ENCODE measurements around the gene GXYLT2. TPM values are rescaled to one million over a fixed set of nuclear protein-coding genes. Genes with fewer than 3 reads are reported as not detected.
"Not testable (repeated sequence)": the region's sequence is repeated elsewhere in the genome, so short reads cannot be mapped to it uniquely, and the experiment has no call there.

GXYLT2 gene
- polyA plus RNA-seq, 3 donors: 0.58 to 17.5 (median 3.3) TPM

- WGBS, 3 donors: 93 to 99% (median 97%) methylated on average over 14 of the region's 14 CpGs
- no peak overlapping the region for H3K27ac ChIP-seq (ENCODE audit: low read depth, low read length)
Observed at GRCh38 chr3:72914383-72914782, 26.5 kb downstream of the GXYLT2 start.

DNA sequence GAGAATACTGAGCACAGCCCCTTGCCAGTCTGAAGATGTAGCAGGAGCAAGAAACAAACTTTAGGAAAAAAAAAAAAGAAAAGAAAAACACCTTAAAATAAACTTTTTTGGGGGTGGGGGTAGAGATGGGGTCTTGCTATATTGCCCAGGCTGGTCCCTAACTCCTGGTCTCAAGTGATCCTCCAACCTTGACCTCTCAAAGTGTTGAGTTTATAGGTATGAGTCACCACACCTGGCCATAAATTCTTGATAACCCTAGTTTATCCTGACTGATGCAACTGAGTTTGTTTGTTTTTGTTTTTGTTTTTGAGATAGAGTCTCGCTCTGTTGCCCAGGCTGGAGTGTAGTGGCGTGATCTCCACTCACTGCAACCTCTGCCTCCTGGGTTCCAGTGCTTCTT lies 28.4 kb downstream of the GXYLT2 start:
- WGBS, 3 donors: 83 to 90% (median 88%) methylated on average over 2 of the region's 2 CpGs
- H3K27ac ChIP-seq (ENCODE audit: low read depth, low read length): no peak overlapping the region

DNA sequence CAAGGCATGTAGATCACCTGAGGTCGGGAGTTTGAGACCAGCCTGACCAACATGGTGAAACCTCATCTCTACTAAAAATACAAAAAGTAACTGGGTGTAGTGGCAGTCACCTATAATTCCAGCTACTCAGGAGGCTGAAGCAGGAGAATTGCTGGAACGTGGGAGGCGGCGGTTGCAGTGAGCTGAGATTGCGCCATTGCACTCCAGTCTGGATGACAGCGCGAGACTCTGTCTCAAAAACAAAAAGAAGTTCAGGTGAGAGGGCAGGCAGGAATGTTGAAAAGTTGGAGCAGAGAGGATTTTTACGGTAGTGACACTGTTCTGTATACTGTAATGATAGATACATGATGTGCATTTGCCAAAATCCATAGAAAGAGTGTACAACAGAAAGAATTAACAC lies 31.7 kb downstream of the GXYLT2 start:
- WGBS, 3 donors: 95 to 96% (median 95%) methylated on average over 8 of the region's 8 CpGs
- H3K27ac ChIP-seq (ENCODE audit: low read depth, low read length): no peak overlapping the region

DNA sequence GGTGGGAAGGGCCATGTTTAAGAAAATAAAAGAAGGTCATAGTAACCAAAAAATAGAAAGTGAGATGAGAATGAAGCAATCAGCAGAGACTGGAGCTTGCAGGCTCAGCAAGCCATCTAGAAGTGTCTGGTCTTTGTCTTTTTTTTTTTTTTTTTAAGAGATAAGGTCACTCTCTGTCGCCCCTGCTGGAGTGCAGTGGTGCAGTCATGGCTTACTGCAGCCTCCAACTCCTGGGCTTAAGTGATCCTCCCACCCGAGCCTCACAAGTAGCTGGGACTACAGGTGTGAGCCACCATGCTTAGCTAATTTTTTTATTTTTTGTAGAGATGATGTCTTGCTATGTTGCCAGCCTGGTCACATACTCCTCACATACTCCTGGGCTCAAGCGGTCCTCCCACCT lies 36.2 kb downstream of the GXYLT2 start:
- H3K27ac ChIP-seq (ENCODE audit: low read depth, low read length): no peak overlapping the region
- 85 to 97% (median 91%) methylated on average over 3 of the region's 3 CpGs for WGBS, 3 donors

GRCh38 chr3:72928781-72929735 lies 41.2 kb downstream of the GXYLT2 start:
- 78 to 88% (median 80%) methylated on average over 51 of the region's 51 CpGs for WGBS, 3 donors
- not testable (repeated sequence) for H3K27ac ChIP-seq (ENCODE audit: low read depth, low read length)

DNA sequence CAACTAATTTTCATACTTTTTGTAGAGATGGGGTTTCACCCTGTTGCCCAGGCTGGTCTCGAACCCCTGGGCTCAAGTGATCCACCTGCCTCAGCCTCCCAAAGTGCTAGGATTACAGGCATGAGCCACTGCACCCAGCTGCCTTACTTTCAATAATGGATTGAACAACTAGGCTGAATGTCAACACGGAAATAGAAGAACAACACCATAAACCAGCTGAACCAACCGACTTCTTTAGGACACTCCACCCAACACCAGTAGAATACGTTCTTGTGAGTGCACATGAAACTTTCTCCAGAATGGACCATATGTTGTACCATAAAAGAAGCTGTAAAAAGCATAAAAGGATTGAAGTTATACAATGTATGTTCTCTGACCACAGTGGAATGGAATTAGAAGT lies 42.9 kb downstream of the GXYLT2 start:
- 94 to 98% (median 96%) methylated on average over 4 of the region's 4 CpGs for WGBS, 3 donors
- H3K27ac ChIP-seq (ENCODE audit: low read depth, low read length): no peak overlapping the region

- H3K27ac ChIP-seq (ENCODE audit: low read depth, low read length): no peak overlapping the region
Observed at GRCh38 chr3:72932416-72932815, 44.6 kb downstream of the GXYLT2 start.

GRCh38 chr3:72938471-72939265 lies 50.8 kb downstream of the GXYLT2 start:
- no peak overlapping the region for H3K27ac ChIP-seq (ENCODE audit: low read depth, low read length)
- 9 to 20% (median 16%) methylated on average over 5 of the region's 5 CpGs for WGBS, 3 donors

- 90 to 96% (median 91%) methylated on average over 1 of the region's 1 CpG for WGBS, 3 donors
- H3K27ac ChIP-seq (ENCODE audit: low read depth, low read length): no peak overlapping the region
Observed at GRCh38 chr3:72941245-72941644, 53.4 kb downstream of the GXYLT2 start.

GRCh38 chr3:72942427-72942826 lies 54.6 kb downstream of the GXYLT2 start:
- no peak overlapping the region for H3K27ac ChIP-seq (ENCODE audit: low read depth, low read length)
- WGBS, 3 donors: 86 to 93% (median 88%) methylated on average over 5 of the region's 5 CpGs

GRCh38 chr3:72944696-72945095 lies 56.9 kb downstream of the GXYLT2 start:
- WGBS, 3 donors: 74 to 94% (median 84%) methylated on average over 7 of the region's 7 CpGs

GRCh38 chr3:72947715-72948490 lies 60.1 kb downstream of the GXYLT2 start:
- 81 to 84% (median 82%) methylated on average over 8 of the region's 8 CpGs for WGBS, 3 donors
- H3K27ac ChIP-seq (ENCODE audit: low read depth, low read length): no peak overlapping the region

More at GRCh38 chr3:72944696-72945095, 56.9 kb downstream of the GXYLT2 start:
- H3K27ac ChIP-seq (ENCODE audit: low read depth, low read length): no peak overlapping the region

GRCh38 chr3:72949016-72949415 lies 61.2 kb downstream of the GXYLT2 start:
- WGBS, 3 donors: 75 to 93% (median 91%) methylated on average over 4 of the region's 4 CpGs
- H3K27ac ChIP-seq (ENCODE audit: low read depth, low read length): no peak overlapping the region

DNA sequence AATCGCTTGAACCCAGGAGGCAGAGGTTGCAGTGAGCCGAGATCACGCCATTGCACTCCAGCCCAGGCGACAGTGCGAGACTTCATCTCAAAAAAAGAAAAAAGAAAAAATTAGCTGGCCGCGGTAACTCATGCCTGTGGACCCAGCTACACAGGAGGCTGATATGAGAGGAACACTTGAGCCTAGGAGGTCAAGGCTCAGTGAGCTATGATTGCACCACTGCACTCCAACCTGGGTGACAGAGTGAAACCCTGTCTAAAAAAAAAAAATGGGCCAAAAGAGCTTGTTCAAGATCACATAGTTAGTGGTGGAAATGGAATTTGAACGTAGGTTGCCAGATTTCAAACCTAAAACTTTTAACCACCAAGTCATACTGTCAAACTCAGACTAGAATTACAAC lies 62.5 kb downstream of the GXYLT2 start:
- no peak overlapping the region for H3K27ac ChIP-seq (ENCODE audit: low read depth, low read length)
- WGBS, 3 donors: 94 to 97% (median 96%) methylated on average over 7 to 8 of the region's 8 CpGs

DNA sequence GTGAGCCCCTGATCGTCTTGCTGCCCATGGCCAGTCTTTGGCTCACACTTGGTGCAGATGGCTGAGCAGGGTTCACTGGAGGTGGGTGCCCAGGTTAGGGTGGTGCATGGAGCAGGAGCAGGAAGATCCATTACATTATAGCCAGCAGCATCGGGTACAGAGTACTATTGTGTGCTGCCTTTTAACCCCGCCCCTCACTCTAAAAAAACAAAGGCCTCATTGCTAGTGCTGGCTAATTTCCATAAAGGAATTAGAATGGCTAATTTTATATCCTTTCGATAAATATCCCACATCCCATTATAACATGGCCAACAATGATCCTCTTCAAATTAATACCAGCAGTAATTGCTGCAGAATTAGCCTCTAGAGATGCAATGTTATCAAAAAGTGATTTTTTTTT lies 63.0 kb downstream of the GXYLT2 start:
- no peak overlapping the region for H3K27ac ChIP-seq (ENCODE audit: low read depth, low read length)
- 81 to 90% (median 81%) methylated on average over 4 of the region's 4 CpGs for WGBS, 3 donors

GRCh38 chr3:72951259-72951722 lies 63.4 kb downstream of the GXYLT2 start:
- no peak overlapping the region for H3K27ac ChIP-seq (ENCODE audit: low read depth, low read length)
- 77 to 86% (median 81%) methylated on average over 6 of the region's 6 CpGs for WGBS, 3 donors

- WGBS, 3 donors: 73 to 81% (median 77%) methylated on average over 7 of the region's 7 CpGs
- no peak overlapping the region for H3K27ac ChIP-seq (ENCODE audit: low read depth, low read length)
Observed at GRCh38 chr3:72953325-72953956, 65.6 kb downstream of the GXYLT2 start.

- 66 to 75% (median 72%) methylated on average over 8 of the region's 8 CpGs for WGBS, 3 donors
- no peak overlapping the region for H3K27ac ChIP-seq (ENCODE audit: low read depth, low read length)
Observed at GRCh38 chr3:72957297-72957696, 69.5 kb downstream of the GXYLT2 start.

All from adipose tissue (tissue), 3 donors.